GM21576 (cell line): Measurements from ENCODE around the gene RAB33B.
A peak's percentile ranks its signal among the peaks of the same experiment; 100 is the strongest.
"Not testable (repeated sequence)": the region's sequence is repeated elsewhere in the genome, so short reads cannot be mapped to it uniquely, and the experiment has no call there.

ENCODE experiments used
- ATAC-seq: cut with Tn5 transposase; IDR thresholded peaks from one replicate; pipeline ENCODE4 v1.9.1; 2021; ENCODE audit warnings: mild to moderate bottlenecking, moderate library complexity; ENCODE audit not compliant: unreplicated experiment

The RAB33B gene

GRCh38 chr4:139454111-139455045 lies at the start of gene RAB33B:
Gene RAB33B (plus strand): TSS chr4:139454121. CDS start chr4:139454196, 75 bp downstream.
- ATAC-seq = peak; percentile 4

GRCh38 chr4:139410312-139410711 lies 43.6 kb upstream of the RAB33B start:
- ATAC-seq = no peak

- ATAC-seq = not testable (repeated sequence)
Measured at GRCh38 chr4:139414671-139415210, 39.2 kb upstream of the RAB33B start.

GRCh38 chr4:139416073-139416673 lies 37.7 kb upstream of the RAB33B start:
- ATAC-seq = no peak

GRCh38 chr4:139419388-139419914 lies 34.5 kb upstream of the RAB33B start:
- ATAC-seq = peak; percentile 80

GRCh38 chr4:139420652-139421051 lies 33.3 kb upstream of the RAB33B start:
- ATAC-seq = no peak

GRCh38 chr4:139436122-139436521 lies 17.8 kb upstream of the RAB33B start:
- ATAC-seq = no peak

- no peak for ATAC-seq
Measured at GRCh38 chr4:139438141-139438540, 15.8 kb upstream of the RAB33B start.

GRCh38 chr4:139441029-139441428 lies 12.9 kb upstream of the RAB33B start:
- no peak for ATAC-seq

GRCh38 chr4:139443661-139444060 lies 10.3 kb upstream of the RAB33B start:
- ATAC-seq = no peak

- not testable (repeated sequence) for ATAC-seq
Measured at GRCh38 chr4:139444881-139445280, 9.0 kb upstream of the RAB33B start.

- not testable (repeated sequence) for ATAC-seq
Measured at GRCh38 chr4:139447078-139447477, 6.8 kb upstream of the RAB33B start.

- ATAC-seq = no peak
Measured at GRCh38 chr4:139450586-139450985, 3.3 kb upstream of the RAB33B start.

GRCh38 chr4:139451997-139452396 lies 1.9 kb upstream of the RAB33B start:
- ATAC-seq = no peak

GRCh38 chr4:139453041-139453370 lies 915 bp upstream of the RAB33B start:
- ATAC-seq = peak; percentile 53

GRCh38 chr4:139453371-139454110 lies 380 bp upstream of the RAB33B start:
- peak; percentile 88 for ATAC-seq

GRCh38 chr4:139455126-139455538 lies 1.2 kb downstream of the RAB33B start:
- no peak for ATAC-seq

GRCh38 chr4:139457318-139457717 lies 3.4 kb downstream of the RAB33B start:
- ATAC-seq = no peak

GRCh38 chr4:139458543-139458942 lies 4.6 kb downstream of the RAB33B start:
- ATAC-seq = no peak

GRCh38 chr4:139458999-139459398 lies 5.1 kb downstream of the RAB33B start:
- ATAC-seq = no peak

- no peak for ATAC-seq
Measured at GRCh38 chr4:139460565-139460964, 6.6 kb downstream of the RAB33B start.
